Endometrial microvascular endothelial cells (primary cell): Measurements from ENCODE around the gene CYP4F12. TPM values are rescaled to one million over a fixed set of nuclear protein-coding genes. Genes with fewer than 3 reads are reported as not detected.

Experiments
- in situ Hi-C: cut with HindIII; loops from 2 replicates; pipeline ENCODE4 v1.10.0; 2017; ENCODE audit warnings: low sequenced_read_pairs, low pct_unique_long_range_greater_than_20kb; ENCODE audit errors: inconsistent ontology term
- total RNA-seq: library from RNA; depleted of rRNA; stranded (reverse); fragments of >200 nt; gene quantifications from one replicate; pipeline ENCODE4 v1.2.3, GENCODE V29; 2015; ENCODE audit errors: inconsistent ontology term

Gene CYP4F12
- not detected for total RNA-seq

- in situ Hi-C loops, result no loop called here
These were observed at the start of gene CYP4F12 for GRCh38 chr19:15672580-15673175. TSS of gene CYP4F12 (plus strand) at chr19:15673087. CDS start at chr19:15673530, 443 bp downstream.

DNA sequence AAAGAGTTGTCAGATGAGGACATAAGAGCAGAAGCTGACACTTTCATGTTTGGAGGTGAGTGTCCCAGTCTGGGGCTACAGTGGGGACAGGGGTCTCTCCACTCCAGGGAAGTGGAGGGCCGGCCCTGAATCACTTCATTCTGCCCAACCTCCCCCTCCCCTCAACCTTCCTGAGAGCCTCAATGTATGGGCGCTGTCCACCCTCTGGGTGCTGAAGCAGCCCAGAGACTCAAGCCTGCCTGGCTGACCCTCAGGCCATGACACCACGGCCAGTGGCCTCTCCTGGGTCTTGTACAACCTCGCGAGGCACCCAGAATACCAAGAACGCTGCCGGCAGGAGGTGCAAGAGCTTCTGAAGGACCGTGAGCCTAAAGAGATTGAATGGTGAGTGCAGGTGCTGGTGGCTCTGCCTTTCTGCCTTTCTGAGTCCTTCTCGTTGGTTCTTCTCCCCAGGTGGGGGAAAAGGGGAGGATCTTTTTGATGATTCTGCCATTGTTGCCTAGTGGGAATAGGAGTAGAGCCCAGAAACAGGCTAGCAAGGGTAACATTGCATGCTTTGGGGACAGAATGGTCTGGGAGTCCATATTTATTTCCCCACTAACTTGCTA is 49.1 kb upstream of the CYP4F12 start:
- in situ Hi-C loops, result no loop called here

DNA sequence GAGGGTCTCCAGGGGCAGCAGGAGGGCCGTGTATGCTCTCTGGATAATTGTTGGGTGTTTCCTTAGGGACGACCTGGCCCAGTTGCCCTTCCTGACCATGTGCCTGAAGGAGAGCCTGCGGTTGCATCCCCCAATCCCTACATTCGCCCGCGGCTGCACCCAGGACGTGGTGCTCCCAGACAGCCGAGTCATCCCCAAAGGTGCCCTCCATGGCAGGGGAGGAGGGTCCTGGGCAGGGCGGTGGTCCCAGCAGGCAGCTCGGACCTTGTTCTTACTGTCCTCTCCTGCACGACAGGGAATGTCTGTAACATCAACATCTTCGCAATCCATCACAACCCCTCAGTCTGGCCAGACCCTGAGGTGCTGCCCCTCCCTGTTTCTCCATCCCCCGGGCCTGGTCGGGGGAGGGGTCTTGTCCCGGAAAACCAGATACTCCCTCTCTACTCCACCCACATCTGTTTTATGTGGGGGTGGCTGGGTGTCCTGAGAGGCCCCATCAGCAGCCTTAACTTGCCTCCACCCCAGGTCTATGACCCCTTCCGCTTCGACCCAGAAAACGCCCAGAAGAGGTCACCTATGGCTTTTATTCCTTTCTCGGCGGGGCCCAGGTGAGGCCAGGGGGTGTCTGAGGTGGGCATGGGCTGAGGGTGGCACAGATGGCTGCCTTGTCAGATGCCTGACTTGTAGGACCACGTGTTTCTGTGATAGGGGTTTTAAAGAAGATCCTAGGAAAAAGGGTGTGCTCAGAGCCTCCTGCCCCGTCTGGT is 44.5 kb upstream of the CYP4F12 start:
- in situ Hi-C loops, result no loop called here

DNA sequence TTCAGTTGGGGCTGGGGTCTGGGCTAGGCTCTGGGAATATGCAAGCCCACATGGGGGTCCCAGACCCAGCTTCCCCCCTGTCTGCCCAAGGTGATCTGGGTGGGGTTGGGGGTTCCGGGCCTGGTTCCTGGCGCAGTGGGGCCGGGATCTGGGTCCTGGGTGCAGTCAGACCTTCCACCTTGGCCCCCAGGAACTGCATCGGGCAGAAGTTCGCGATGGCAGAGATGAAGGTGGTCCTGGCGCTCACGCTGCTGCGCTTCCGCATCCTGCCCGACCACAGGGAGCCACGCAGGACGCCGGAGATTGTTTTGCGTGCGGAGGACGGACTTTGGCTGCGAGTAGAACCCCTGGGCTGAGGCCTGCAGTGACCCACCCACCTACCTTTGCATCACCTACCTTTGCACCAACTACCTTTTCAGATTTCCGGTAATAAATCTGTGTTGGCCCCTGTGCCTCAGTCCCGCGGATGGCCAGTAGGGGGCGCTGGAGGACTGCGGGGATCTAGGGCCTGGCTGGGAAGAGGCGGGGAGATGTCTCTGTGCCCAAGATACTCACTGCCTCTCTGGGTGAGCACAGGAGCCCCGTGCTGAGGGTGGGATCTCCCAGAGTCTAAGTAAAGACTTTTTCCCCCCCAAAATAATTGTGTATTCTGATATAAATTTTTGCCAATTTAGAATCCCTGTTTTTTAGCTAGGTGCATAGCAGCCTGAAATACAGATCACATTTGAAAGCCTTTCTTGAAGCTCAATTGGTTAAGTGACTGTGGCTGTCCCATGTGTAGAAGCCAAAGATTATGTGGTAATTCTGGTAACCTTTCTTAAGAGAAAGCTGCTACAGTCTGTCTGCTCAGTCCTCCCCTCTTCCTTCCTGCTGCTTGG is 43.6 kb upstream of the CYP4F12 start:
- in situ Hi-C loops, result no loop called here

GRCh38 chr19:15631817-15632216 is 41.1 kb upstream of the CYP4F12 start:
- in situ Hi-C loops, result no loop called here

DNA sequence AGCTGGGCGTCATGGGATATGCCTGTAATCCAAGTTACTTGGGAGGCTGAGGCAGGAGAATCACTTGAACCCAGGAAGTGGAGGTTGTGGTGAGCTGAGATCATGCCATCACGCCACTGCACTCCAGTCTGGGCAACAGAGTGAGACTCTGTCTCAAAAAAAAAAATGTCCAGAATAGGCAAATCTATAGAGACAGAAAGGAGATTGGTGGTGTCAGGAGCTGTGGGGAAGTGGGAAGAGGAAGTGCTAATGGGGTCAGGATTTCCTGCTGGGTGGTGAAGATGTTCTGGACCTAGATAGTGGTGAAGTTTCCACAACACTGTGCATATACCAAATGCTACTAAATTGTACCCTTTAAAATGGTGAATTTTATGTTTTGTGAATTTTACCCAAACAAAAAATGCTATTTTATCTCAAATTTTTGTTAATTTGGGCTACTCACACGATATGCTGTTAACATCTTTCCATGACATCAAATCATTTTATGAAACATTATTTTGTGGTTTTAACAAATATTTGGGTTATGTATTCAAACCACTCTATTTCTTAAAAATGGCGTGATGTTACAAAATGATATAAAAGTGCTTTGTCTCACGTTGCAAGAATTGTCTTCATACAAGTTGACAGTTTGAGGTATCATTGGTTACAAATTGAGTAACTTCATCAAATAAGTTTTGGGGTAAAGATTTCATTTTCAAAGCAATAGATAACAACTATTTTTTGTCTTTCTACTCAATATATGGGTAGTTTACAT is 39.6 kb upstream of the CYP4F12 start:
- in situ Hi-C loops, result no loop called here

DNA sequence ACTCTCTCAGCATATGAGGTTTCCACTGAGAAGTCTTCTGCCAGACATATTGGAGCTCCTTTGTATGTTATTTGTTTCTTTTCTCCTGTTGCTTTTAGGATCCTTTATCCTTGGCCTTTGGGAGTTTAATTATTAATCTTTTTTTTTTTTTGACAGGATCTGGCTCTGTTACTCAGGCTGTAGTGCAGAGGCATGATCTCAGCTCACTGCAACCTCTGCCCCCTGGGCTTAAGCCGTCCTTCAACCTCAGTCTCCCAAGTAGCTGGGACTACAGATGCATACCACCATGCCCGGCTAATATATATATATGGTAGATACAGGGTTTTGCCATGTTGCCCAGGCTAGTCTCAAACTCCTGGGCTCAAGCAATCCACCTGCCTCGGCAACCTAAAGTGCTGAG is 38.8 kb upstream of the CYP4F12 start:
- in situ Hi-C loops, result no loop called here

DNA sequence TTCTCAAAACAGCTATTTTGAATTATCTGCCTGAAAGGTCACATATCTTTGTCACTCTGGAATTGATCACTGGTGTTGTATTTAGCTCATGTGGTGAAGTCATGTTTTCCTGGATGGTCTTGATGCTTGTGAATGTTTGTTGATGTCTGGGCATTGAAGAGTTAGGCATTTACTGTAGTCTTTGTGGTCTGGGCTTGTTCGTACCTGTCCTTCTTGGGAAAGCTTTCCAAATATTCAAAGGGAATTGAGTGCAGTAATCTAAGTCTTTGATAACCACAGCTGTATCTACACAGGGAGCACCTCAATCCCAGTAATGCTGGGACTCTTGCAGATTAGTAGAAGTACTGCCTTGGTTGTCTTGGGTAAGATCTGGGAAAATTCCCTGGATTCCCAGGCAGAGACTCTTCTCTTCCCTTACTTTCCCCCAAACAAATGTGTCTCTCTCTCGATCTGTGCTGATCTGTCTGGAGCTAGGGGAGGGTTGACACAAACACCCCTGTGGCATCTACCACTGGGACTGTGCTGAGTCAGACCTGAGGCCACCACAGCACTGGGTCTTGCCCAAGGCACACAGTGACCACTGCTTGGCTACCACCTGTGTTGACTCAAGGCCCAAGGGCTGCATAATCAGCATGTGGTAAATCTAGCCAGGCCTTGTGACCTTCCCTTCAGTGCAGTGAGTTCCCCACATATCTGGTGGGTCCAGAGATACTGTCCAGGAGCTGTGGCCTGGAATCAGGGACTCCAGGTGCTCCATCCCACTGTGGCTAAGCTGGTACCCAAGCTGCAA is 37.7 kb upstream of the CYP4F12 start:
- in situ Hi-C loops, result no loop called here

DNA sequence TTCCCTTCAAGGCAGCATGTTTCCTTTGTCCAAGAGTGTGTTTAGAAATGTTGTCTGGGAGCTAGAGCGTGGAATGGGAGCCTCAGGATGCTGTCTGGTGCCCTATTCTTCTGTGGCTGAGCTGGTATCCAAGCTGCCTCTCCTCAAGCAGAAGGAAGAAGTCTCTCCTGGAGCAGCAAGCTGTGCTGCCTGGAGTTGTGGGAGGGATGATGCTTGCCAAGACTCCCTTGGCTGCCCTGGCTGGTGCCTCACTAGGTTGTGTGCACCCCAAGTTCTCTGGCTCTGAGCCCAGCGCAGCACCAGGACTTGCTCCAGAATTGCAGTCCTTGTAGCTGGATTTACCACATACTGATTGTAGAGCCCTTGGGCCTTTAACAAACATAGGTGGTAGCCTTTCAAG is 36.9 kb upstream of the CYP4F12 start:
- in situ Hi-C loops, result no loop called here

DNA sequence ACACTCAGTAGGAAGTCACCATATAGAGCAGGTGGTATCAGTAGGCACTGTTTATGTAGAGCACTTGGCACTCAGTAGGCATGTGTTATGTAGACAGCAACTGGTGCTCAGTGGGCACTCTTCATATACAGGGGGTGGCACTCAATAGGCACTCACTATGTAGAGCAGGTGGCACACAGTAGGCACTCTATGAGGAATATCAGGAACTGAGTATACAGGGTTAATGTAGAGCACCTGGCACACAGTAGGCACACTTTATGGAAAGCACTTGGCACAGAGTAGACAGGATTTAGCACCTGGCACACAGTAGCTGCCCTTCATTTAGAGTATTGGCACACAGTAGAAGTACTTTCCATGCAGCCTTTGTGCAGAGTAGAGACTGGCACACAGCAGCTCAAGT is 33.3 kb upstream of the CYP4F12 start:
- in situ Hi-C loops, result no loop called here

GRCh38 chr19:15640294-15640903 is 32.5 kb upstream of the CYP4F12 start, which contains the start of gene CYP4F3:
TSS of gene CYP4F3 (plus strand) at chr19:15640897. CDS start at chr19:15641416, 519 bp downstream.
- in situ Hi-C loops, result loop anchor here (5.0 kb wide), 1 partner anchor 252 kb away; no protein-coding TSS in a partner anchor

- in situ Hi-C loops, result loop anchor here (5.0 kb wide), 1 partner anchor 251 kb away; no protein-coding TSS in a partner anchor
These were observed 31.8 kb upstream of the CYP4F12 start for GRCh38 chr19:15640904-15641597.

GRCh38 chr19:15641901-15642491 is 30.9 kb upstream of the CYP4F12 start:
- in situ Hi-C loops, result loop anchor here (5.0 kb wide), 1 partner anchor 250 kb away; no protein-coding TSS in a partner anchor

DNA sequence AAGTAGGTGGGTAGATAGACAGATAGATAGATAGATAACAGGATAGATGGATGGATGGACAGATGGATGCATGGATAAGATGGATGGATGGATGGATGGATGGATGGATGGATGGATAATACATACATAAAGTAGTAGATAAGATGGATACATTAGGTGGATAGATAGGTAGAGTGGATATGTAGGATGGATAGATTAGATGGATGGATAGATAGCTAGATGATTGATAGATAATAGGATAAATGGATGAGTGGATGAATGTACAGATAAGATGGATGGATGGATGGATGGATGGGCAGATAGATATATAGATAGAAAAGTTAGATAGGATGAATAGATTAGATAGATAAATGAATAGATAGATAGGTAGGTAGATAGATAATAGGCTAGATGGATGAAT is 30.1 kb upstream of the CYP4F12 start:
- in situ Hi-C loops, result loop anchor here (5.0 kb wide), 1 partner anchor 249 kb away; no protein-coding TSS in a partner anchor

DNA sequence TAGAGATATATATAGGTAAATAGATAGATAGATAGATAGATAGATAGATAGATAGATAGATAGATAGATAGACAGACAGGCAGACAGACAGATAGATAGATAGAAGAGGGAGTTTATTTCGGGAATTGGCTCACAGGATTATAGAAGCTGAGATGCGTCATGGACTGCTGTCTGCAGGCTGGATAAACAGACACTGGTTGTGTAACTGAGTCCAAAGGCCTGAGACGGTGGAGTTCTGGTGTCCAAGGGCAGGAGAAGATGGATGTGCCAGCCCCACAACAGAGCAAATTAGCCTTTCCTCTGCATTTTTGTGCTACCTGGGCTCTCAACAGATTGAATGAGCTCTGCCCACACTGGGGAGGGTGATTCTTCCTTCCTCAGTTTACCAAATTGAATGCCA is 29.5 kb upstream of the CYP4F12 start:
- in situ Hi-C loops, result loop anchor here (5.0 kb wide), 1 partner anchor 249 kb away; no protein-coding TSS in a partner anchor
